G401.6 (cell line): ENCODE measurements around the gene MRPL20.
"Not testable (repeated sequence)": the region's sequence is repeated elsewhere in the genome, so short reads cannot be mapped to it uniquely, and the experiment has no call there.

ENCODE experiments used
- FAIRE-seq: peaks from 2 replicates; lab custom pipeline; 2012; peaks lifted over from hg19 to GRCh38; lab: Jason Lieb, UNC

Gene MRPL20

GRCh38 chr1:1425753-1426495 is 18.8 kb upstream of the MRPL20 start:
- FAIRE-seq, result no peak

DNA sequence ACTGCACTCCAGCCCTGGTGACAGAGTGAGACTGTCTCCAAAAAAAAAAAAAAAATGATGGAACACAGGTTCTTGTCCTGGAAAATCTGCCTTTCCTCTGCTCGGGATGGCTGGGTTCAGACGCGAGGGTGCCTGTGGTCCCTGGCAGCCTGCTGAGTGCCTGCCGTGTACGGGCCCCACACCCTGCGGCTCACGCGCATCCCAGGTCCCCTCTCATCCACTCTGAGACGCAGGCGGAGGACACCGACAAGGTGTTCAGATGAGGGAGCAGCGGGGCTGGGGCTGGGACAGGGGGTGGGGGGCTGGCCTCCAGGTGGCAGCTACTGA is 18.3 kb upstream of the MRPL20 start:
- no peak for FAIRE-seq

DNA sequence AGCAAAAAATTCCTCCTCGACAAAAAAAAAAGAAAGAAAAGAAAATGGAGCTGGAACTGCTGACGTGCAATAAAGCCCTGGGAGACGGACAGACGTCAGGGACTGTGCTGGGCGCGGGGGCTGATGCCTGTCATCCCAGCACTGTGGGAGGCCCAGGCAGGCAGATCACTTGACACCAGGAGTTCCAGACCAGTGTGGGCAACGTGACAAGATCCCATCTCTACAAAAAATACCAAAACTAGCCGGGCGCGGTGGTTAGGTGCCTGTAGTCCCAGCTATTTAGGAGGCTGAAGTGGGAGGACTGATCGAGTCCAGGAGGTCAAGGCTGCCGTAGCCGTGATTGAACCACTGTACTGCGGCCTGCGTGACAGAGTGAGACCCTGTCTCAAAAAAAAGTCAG is 17.6 kb upstream of the MRPL20 start:
- no peak for FAIRE-seq

DNA sequence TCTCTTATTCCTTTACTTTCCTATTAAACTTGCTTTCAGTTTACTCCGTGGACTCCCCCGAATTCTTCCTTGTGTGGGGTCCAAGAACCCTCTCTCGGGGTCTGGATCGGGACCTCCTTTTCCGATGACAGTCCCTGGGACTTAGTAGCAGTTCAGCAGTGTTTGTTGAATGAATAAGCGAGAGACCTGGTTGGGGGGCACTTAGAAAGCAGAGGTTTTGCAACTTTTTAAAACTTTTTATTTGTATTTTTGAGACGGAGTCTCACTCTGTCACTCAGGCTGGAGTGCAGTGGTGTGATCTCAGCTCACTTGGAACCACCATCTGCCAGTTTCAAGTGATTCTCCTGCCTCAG is 16.1 kb upstream of the MRPL20 start:
- FAIRE-seq, result no peak

DNA sequence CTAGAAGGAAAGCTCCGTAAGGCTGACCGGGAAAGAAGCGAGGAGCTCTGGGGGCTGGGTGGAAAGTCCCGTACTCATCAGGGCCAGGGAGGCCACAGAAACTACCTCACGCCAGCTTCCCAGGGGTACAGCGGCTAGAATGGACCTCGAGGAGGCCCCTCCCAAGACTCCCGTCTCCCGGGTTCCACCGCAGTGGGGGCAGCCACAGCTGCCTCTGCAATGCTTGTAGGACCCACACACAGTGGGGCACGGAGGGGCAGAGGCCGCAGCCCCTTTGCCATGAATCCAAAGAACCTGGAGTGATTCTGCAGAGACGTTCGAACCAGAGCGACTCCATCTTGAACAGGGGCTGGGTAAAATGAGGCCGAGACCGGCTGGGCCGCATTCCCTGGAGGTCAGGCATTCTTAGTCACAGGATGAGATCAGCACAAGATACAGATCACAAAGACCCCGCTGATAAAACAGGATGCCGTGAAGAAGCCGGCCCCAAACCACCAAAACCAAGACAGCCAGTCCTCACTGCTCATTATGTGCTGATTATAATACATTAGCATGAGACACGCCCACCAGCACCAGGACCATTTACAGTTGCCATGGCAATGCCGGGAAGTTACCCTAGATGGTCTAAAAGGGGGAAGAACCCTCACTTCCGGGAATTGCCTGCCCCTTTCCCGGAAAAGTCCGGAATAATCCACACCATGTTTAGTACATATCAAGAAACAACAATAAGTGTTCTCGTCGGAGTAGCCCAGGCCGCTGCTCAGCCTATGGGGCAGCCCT is 15.6 kb upstream of the MRPL20 start:
- FAIRE-seq, result no peak

DNA sequence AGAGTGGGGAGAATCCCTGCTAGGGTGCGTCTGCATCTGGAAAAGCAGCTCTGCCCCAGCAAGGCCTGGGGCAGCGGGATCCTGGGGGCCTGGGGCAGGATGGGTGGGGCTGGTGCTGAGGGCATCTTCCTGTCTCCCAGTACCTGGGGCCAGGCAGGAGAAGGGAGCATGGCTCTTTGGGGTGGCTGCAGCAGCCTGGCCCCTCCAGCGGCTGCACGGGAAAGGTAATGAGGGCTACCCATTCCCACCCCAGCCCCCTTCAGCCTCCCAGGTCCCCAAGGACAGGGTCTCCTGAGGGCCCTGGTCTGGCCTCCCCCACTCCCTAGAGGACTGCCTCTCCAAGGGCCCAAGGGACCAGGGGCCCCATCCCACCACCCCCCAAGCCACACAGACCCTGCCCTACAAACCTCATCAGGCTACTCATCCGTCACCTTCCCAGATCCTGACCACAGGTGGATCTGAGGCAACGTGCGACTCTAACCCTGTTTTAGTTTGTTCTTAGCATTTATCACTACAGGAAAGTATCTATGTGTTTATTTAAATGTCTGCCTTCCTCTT is 14.9 kb upstream of the MRPL20 start:
- FAIRE-seq, result no peak

DNA sequence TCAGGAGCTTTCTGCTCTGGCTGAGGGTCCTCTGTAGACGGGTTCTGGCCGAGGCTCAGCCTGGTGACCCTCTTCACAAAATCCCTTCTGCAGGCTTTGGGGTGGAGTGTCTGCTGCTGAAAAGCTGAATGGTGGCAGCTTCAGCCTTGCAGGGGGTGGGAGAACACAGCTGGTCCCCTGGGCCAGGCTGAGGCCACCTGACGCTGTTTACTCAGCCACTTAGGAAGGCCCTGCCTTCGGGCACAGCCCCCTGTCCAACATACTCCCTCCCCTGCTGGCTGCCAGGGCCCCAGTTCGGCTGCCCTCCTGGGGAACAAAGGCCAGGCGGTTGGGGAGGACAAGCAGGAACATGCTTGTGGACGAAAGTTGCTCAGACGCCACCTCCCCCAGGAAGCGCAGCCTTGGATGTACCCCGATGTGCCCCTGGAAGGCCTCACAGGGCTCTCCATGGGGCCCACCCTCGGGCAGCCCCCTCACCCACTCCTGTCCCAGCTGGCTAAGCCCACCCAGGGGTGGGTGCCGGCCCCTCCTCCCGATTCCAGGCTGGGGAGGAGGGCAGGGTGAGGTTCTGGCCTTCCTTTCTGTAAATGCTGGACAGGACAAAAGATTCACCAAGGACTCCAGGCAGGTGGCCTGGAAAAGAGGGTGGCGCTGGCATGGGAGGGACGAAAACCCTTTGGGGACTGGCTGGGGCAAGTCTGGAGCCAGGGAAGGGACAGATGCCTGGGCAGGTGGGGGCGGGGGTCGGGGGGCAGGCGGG is 14.2 kb upstream of the MRPL20 start, which contains the start of gene ANKRD65:
ANKRD65 (minus strand) TSS at position 130 of the 760 bp plus-strand sequence. CDS start 271 bp downstream, outside the sequence.
- no peak for FAIRE-seq

DNA sequence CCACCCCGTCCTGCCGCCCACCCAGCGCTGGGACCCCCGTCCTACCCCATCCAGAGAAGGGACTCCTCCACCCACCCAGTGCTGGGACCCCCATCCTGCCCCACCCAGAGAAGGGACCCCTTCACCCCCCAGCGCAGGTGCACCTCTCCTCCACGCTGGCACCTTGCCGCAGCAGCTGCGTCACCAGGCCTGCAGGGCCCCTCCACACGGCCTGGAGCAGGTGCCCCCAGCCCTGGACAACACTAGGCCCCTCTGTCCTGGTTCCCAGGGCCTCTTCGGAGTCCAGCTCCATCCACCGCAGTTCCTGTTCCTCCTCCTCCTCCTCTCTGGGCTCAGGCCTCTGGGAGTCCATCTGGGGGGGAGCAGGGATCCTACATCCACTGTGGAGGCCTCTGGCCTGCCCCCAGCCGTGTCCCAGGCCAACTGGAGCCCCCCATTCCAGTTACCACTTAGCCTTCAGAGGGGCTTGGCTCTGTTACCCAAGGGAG is 13.6 kb upstream of the MRPL20 start:
- no peak for FAIRE-seq

- no peak for FAIRE-seq
Measured at GRCh38 chr1:1419813-1420653, 12.9 kb upstream of the MRPL20 start.

DNA sequence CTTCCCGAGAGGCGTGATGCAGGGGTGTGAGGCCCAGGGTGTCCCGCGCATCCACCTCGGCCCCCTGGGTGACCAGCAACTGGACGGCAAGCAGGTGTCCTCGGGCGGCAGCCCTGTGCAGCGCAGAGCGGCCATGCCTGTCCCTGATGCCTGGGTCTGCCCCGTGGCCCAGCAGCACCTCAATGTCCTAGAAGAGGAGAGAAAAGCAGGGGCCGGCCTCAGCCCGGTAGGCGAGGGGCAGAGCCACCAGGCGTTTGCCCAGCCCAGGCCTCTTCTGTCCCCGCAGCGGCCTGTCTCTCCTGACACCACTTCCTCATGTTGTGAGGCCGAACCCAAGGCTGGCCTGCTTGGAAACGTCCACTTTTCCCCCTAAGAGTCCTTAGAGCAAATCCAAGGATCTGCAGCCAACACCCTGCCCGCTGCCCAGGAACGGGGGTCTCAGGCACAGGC is 12.3 kb upstream of the MRPL20 start:
- FAIRE-seq, result no peak

DNA sequence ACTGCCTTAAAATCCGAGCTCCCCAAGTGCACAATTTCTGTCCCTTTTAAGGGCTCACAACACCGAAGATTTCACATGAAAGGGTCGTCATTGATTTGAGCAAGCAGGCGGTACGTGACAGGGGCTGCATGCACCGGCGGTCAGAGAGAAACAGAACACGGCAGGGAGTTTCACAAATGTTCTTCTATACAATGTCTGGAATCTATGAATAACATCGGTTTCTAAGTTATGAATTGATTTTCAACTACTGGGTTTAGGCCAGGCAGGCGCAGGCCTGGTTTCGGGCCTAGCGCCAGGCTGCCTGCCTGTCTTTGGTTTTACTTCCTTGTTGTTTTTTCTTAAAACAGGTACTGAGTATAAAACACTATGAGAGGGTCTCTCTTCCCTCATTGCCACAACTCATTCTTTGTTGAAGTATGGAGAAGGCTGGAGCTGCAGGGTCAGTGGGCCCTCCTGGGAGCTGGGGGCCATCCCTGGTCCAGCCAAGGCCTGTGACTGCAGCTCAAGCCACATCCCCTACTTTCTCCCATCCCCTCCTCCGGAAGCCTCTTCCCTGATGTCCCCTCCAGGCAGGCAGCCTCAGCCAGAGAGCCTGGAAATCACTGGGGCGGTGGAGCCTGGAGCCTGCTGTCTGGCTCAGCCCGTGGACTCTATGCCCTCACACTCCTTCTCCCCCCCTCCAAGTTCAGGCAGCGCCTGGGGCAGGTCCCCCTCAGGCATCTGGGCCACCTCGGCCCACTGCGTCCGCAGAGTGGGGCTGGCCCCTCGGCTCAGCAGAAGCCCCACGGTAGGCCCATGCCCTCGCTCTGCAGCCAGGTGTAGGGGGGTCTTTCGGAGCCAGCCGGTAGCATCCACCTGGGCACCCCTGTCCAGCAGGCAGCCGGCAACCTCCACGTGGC is 11.6 kb upstream of the MRPL20 start:
- FAIRE-seq, result no peak

DNA sequence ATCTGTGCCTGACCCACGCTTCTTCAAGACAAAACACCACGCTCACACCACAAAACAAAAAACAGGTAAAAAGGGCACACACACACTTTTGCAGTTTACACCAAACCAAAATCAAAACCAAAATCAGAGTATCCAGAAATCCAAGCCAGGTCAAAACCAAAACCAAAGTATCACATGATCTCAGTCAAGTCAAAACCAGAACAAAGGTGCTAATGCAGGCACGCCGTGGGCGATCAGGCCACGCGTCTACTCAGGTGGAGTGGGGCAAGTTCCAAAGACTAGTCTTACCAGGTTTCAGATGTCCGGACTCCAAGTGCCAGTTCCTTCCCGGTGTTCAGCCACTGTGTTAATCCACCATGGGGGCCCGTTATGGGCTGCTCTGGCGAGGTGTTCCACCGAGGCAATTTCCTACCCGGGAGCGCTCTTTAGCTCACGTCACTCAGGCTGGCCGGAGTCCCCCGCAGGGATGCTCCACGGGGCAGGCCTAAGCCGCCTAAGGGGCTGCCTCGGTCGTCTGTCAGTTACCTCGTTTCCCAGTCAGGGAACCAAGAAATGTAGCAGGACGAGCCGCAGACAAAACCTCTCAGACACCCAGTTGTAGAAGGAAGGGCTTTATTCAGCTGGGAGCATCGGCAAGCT is 10.9 kb upstream of the MRPL20 start:
- FAIRE-seq, result not testable (repeated sequence)

- not testable (repeated sequence) for FAIRE-seq
Measured at GRCh38 chr1:1417396-1417795, 10.3 kb upstream of the MRPL20 start.

DNA sequence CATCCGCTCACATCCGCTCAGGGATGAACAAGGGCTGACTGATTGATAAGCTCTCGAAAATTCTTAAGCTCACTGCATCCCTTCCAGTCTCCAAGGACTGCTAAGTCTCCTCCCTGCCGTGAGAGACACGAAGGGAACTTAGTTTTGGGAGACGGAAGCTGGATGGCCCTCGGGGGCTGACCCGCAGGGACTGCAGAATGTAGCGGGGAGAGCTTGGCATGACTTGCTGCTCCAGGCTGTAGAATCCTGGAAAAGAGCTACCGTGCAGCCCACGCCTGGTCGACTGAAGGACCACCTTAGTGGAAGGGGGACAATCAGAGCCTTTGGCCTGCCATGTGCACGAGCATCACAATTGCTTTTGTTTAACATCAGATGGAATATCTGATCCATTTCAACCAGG is 8.7 kb upstream of the MRPL20 start:
- no peak for FAIRE-seq

GRCh38 chr1:1412311-1412902 is 5.3 kb upstream of the MRPL20 start:
- not testable (repeated sequence) for FAIRE-seq

GRCh38 chr1:1411626-1412025 is 4.5 kb upstream of the MRPL20 start:
- no peak for FAIRE-seq

GRCh38 chr1:1410238-1410637 is 3.1 kb upstream of the MRPL20 start:
- FAIRE-seq, result not testable (repeated sequence)

GRCh38 chr1:1407636-1408318 is 684 bp upstream of the MRPL20 start:
- FAIRE-seq, result no peak
